Suprapubic skin (tissue), 4 donors: Measurements from ENCODE around the gene C19orf38.

Experiments
- EP300 ChIP-seq: sonication (generic); formaldehyde crosslinking; IDR thresholded peaks from one replicate; pipeline ENCODE4 v1.6.1; 2017; ENCODE audit warnings: antibody characterized with exemption
- POLR2A ChIP-seq, 2 donors: fragments of 450-650 bp; IDR thresholded peaks; one replicate each; pipeline ENCODE4 v1.6.1; 2017; ENCODE audit warnings: antibody characterized with exemption in 2 of 2, mild to moderate bottlenecking in 2 of 2, moderate library complexity in 2 of 2
- POLR2AphosphoS5 ChIP-seq, 3 donors: sonication (generic); formaldehyde crosslinking; IDR thresholded peaks; one replicate each; pipeline ENCODE4 v1.6.1; 2017; ENCODE audit warnings: antibody characterized with exemption in 3 of 3
- TF ChIP-seq, protein P1 (sequence below), 2 donors: fragments of 200-600 bp in 1 of 2; fragments of 450-650 bp in 1 of 2; sonication (generic) in 1 of 2; IDR thresholded peaks; one replicate each; pipeline ENCODE4 v1.5.1; 2016 to 2019; ENCODE audit warnings: antibody characterized with exemption in 2 of 2, mild to moderate bottlenecking in 1 of 2, moderate library complexity in 1 of 2

DNA sequence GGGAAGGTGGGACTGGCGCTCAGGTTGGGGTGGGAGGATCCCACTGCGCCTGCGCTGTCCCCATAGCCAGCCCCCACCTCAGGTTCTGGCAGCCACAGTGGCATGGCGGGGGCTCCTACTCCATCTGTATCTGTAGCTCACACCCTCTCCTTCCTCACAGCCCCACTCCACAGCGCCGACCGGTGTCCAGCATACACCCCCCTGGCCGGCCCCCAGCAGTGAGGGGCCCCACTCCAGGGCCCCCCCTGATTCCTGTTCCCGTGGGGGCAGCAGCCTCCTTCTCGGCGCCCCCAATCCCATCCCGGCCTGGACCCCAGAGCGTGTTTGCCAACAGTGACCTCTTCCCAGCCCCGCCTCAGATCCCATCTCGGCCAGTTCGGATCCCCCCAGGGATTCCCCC lies 18.2 kb upstream of the C19orf38 start:
- TF ChIP-seq, protein P1, sequence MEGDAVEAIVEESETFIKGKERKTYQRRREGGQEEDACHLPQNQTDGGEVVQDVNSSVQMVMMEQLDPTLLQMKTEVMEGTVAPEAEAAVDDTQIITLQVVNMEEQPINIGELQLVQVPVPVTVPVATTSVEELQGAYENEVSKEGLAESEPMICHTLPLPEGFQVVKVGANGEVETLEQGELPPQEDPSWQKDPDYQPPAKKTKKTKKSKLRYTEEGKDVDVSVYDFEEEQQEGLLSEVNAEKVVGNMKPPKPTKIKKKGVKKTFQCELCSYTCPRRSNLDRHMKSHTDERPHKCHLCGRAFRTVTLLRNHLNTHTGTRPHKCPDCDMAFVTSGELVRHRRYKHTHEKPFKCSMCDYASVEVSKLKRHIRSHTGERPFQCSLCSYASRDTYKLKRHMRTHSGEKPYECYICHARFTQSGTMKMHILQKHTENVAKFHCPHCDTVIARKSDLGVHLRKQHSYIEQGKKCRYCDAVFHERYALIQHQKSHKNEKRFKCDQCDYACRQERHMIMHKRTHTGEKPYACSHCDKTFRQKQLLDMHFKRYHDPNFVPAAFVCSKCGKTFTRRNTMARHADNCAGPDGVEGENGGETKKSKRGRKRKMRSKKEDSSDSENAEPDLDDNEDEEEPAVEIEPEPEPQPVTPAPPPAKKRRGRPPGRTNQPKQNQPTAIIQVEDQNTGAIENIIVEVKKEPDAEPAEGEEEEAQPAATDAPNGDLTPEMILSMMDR (IDR thresholded peaks at IDR 0.05), result no peak
- TF ChIP-seq POLR2A (IDR thresholded peaks at IDR 0.05) (no peak), POLR2AphosphoS5 (IDR thresholded peaks at IDR 0.05) (no peak), EP300 (no peak)
